K562 (cell line): Measurements from ENCODE around the gene HMGB1. TPM values are rescaled to one million over a fixed set of nuclear protein-coding genes. Genes with fewer than 3 reads are reported as not detected.
"Not testable (repeated sequence)": the region's sequence is repeated elsewhere in the genome, so short reads cannot be mapped to it uniquely, and the experiment has no call there.

Experiments used
- ATAC-seq: fragments of 200-7000 bp; cut with Tn5 transposase; 3 replicates; pipeline ENCODE4 v1.9.1; 2020; ENCODE audit warnings: moderate library complexity
- BruUV-seq: library from RNA; stranded (reverse); fragments of 400-500 nt; replicated peaks from 2 replicates; lab custom pipeline; 2021; lab: Mats Ljungman, UMichigan
- CTCF ChIA-PET: fragments of 300-600 bp; formaldehyde crosslinking; extraction: SDS; loops from one replicate; lab custom pipeline; 2021; ENCODE audit warnings: low intra/inter-chr PET ratio; lab: Yijun Ruan, JAX
- POLR2A ChIA-PET: fragments of 300-600, 350-650 bp; sonication (Branson Sonifier 250); formaldehyde crosslinking; extraction: SDS; loops from one replicate; lab custom pipeline; 2021; ENCODE audit warnings: antibody characterized with exemption, inconsistent platforms; lab: Yijun Ruan, JAX
- DNase-seq, 4 experiments: peaks; one replicate each; pipeline versions ENCODE4 v3.0.0 to v3.0.0-alpha.2; 2011 to 2018; ENCODE audit warnings: low spot score in 3 of 4, mixed read lengths in 3 of 4; ENCODE audit errors: extremely low read depth in 1 of 4
- FAIRE-seq: peaks from 2 replicates; lab custom pipeline; 2011; peaks lifted over from hg19 to GRCh38; lab: Jason Lieb, UNC
- H2AFZ ChIP-seq: 2 replicates; pipeline ENCODE4 v1.6.0; 2011; ENCODE audit warnings: low read depth, low read length, control low read depth, inconsistent platforms
- H3K27ac ChIP-seq: fragments of 200-600 bp; 3 replicates; pipeline ENCODE4 v1.8.0; 2011; ENCODE audit warnings: low read depth, mild to moderate bottlenecking, control low read depth, inconsistent platforms, low read length, moderate library complexity, mixed read lengths; ENCODE audit errors: extremely low read depth
- H3K27me3 ChIP-seq, 2 experiments: fragments of 300-600 bp in 1 of 2; 2 replicates in 1 of 2; 3 replicates in 1 of 2; pipeline versions ENCODE4 v1.6.0 to v1.8.0; 2011; ENCODE audit warnings: inconsistent platforms in 2 of 2, low read length in 2 of 2, mild to moderate bottlenecking in 1 of 2, mixed read lengths in 1 of 2, moderate library complexity in 1 of 2; ENCODE audit not compliant: control insufficient read depth in 2 of 2, insufficient read depth in 2 of 2
- H3K36me3 ChIP-seq: fragments of 300-600 bp; 3 replicates; pipeline ENCODE4 v1.8.0; 2011; ENCODE audit warnings: mild to moderate bottlenecking, low read length, inconsistent platforms; ENCODE audit not compliant: control insufficient read depth, insufficient read depth
- H3K4me1 ChIP-seq, 2 experiments: fragments of 200-600 bp in 1 of 2; replicated peaks in 1 of 2; 2 replicates in 1 of 2; 3 replicates in 1 of 2; pipeline versions ENCODE4 v1.5.1 to v1.8.0; 2011; ENCODE audit warnings: inconsistent platforms in 2 of 2, low read length in 2 of 2, mild to moderate bottlenecking in 1 of 2, mixed read lengths in 1 of 2, moderate library complexity in 1 of 2; ENCODE audit not compliant: control insufficient read depth in 2 of 2, insufficient read depth in 2 of 2
- H3K4me2 ChIP-seq: 2 replicates; pipeline ENCODE4 v1.6.1; 2011; ENCODE audit warnings: low read length, control low read depth, inconsistent platforms, mixed read lengths; ENCODE audit not compliant: insufficient read depth
- H3K4me3 ChIP-seq: fragments of 200-600 bp; sonication (generic), shearing (Covaris generic); 2 replicates; pipeline ENCODE4 v1.5.1; 2016; ENCODE audit warnings: control low read depth, inconsistent platforms
- H3K79me2 ChIP-seq: fragments of 200-600 bp; 3 replicates; pipeline ENCODE4 v1.8.0; 2011; ENCODE audit warnings: low read length, inconsistent platforms; ENCODE audit not compliant: control insufficient read depth, insufficient read depth
- H3K9ac ChIP-seq, 2 experiments: 2 replicates each; pipeline versions ENCODE4 v1.6.0 to v1.6.1; 2011; ENCODE audit warnings: low read depth in 2 of 2, low read length in 2 of 2, control low read depth in 1 of 2, inconsistent platforms in 1 of 2, mild to moderate bottlenecking in 1 of 2, mixed read lengths in 1 of 2; ENCODE audit not compliant: insufficient read depth in 1 of 2
- H3K9me1 ChIP-seq: one replicate; pipeline ENCODE4 v1.6.0; 2011; ENCODE audit warnings: inconsistent platforms, mild to moderate bottlenecking, low read length, moderate library complexity; ENCODE audit not compliant: control insufficient read depth, insufficient read depth
- H3K9me3 ChIP-seq: replicated peaks from 2 replicates; pipeline ENCODE4 v1.5.1; 2011; ENCODE audit warnings: low read depth, low read length, inconsistent platforms; ENCODE audit not compliant: control insufficient read depth, insufficient read depth
- H4K20me1 ChIP-seq: replicated peaks from 2 replicates; pipeline ENCODE4 v1.6.1; 2011; ENCODE audit warnings: low read length, inconsistent platforms, mixed read lengths; ENCODE audit not compliant: control insufficient read depth, insufficient read depth
- DLX4 ChIP-seq: fragments of 250-450 bp; sonication (Bioruptor Pico); IDR thresholded peaks from 2 replicates; pipeline ENCODE4 v1.6.1; 2021; ENCODE audit warnings: mild to moderate bottlenecking
- FOXM1 ChIP-seq, 2 experiments: fragments of 450-650 bp in 1 of 2; sonication (generic) in 1 of 2; formaldehyde crosslinking in 1 of 2; IDR thresholded peaks; 2 replicates each; pipeline versions ENCODE4 v1.6.1 to v1.9.0; 2017 to 2022; ENCODE audit warnings: low read depth in 2 of 2, mild to moderate bottlenecking in 2 of 2, missing genetic modification reagents in 1 of 2, moderate library complexity in 1 of 2
- GABPB1 ChIP-seq: sonication (generic); formaldehyde crosslinking; IDR thresholded peaks from 2 replicates; pipeline ENCODE4 v1.8.0; 2022; ENCODE audit warnings: mild to moderate bottlenecking, missing genetic modification reagents
- RHOXF2B ChIP-seq: fragments of 250-450 bp; sonication (Bioruptor Pico); conservative IDR thresholded peaks from 2 replicates; pipeline ENCODE4 v1.5.1; 2021
- STAG1 ChIP-seq: sonication (generic); formaldehyde crosslinking; IDR thresholded peaks from 2 replicates; pipeline ENCODE4 v1.5.0; 2020; ENCODE audit warnings: missing genetic modification reagents, borderline replicate concordance
- ZBTB9 ChIP-seq: fragments of 450-650 bp; formaldehyde crosslinking; IDR thresholded peaks from 2 replicates; pipeline ENCODE4 v1.4.0; 2020; ENCODE audit warnings: mild to moderate bottlenecking, moderate library complexity
- ZC3H11A ChIP-seq: IDR thresholded peaks from 2 replicates; pipeline ENCODE4 v1.6.1; 2012; ENCODE audit warnings: low read depth, low read length, improper control_type of control experiment
- ZNF143 ChIP-seq: sonication (generic); formaldehyde crosslinking; IDR thresholded peaks from 2 replicates; pipeline ENCODE4 v1.9.0; 2022; ENCODE audit warnings: mild to moderate bottlenecking, missing genetic modification reagents
- ZNF778 ChIP-seq: fragments of 450-650 bp; formaldehyde crosslinking; IDR thresholded peaks from 2 replicates; pipeline ENCODE4 v1.4.0; 2020; ENCODE audit warnings: mild to moderate bottlenecking, moderate library complexity
- WGBS: fragments of 100-300 bp; shearing (Covaris generic); methylation state at CpG from one replicate; pipeline ENCODE4 v1.1.6; 2016; ENCODE audit warnings: low coverage, mixed read lengths; ENCODE audit not compliant: insufficient coverage; ENCODE audit errors: missing lambda C conversion rate; 5-methylcytosine and 5-hydroxymethylcytosine counted together
- in situ Hi-C: fragments of 300-500 bp; cut with MboI; formaldehyde crosslinking; loops from 4 replicates; pipeline ENCODE4 v1.15.0; 2018; ENCODE audit warnings: inconsistent platforms, mixed read lengths
- intact Hi-C: fragments of 100-400 bp; cut with micrococcal nuclease; formaldehyde crosslinking; loops from 2 replicates; pipeline ENCODE4 v1.14.2; 2022
- polyA plus RNA-seq, 8 experiments: library from polyadenylated mRNA; depleted of rRNA in 4 of 8; stranded (reverse) in 5 of 8; unstranded in 3 of 8; fragments of >200 nt; fragmentation: Nextera tagmentation in 2 of 8; fragmentation: Illumina TruSeq in 1 of 8; extraction: Ambion mirVana in 2 of 8; extraction: Trizol in 1 of 8; gene quantifications; 2 replicates each; pipeline versions ENCODE4 v1.2.1 to v1.2.3, GENCODE V29; 2011 to 2014; ENCODE audit warnings: inconsistent platforms in 1 of 8, missing spikeins in 1 of 8
- total RNA-seq, 7 experiments: library from RNA; depleted of rRNA in 6 of 7; stranded (reverse); fragments of >200 nt in 6 of 7; fragmentation: Illumina TruSeq in 2 of 7; extraction: Trizol in 2 of 7; gene quantifications; 2 replicates each; pipeline versions ENCODE4 v1.2.1 to v1.2.3, GENCODE V29; 2011 to 2021; ENCODE audit warnings: low replicate concordance in 1 of 7
- TF ChIP-seq, protein P1 (sequence below): IDR thresholded peaks from 3 replicates; pipeline ENCODE4 v1.6.1; 2011; ENCODE audit warnings: borderline replicate concordance, mild to moderate bottlenecking; ENCODE audit not compliant: insufficient read length, insufficient read depth

Gene HMGB1
- total and polyA plus RNA-seq, 9 of the 15 experiments (the other 6 are each of a cell fraction or from before 2014, with no cell fraction given): 442 to 1,896 (median 933) TPM

GRCh38 chr13:30443491-30443890, 22.2 kb downstream of the HMGB1 start:
- CTCF ChIA-PET: not testable (repeated sequence)

DNA sequence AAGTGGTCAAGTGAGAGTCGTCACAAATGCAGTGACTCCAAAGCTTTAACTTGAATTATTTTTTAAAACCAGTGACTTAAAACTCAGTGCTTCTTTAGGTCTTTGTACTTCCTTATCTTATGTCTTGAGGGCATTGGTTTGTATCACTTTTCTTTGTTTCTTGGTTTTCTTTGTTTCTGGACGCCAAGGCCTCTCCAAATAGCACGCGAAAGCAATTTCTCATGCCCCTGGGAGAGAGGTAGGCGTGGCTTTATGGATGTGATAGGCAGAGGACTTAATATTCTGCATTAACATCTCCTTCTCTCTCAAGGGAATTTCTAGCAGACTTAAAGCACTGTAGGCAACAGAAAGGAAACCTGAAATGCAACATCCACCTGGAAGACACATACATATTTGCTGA, 22.8 kb downstream of the HMGB1 start:
- intact Hi-C loops (no loop called here), in situ Hi-C loops (no loop called here)
- ATAC-seq (no peak), DNase-seq (no peak), FAIRE-seq (no peak)
- no peaks in the 10 kb centered on the region; a peak in 1 of 5 replicates for H3K27me3 ChIP-seq
- H3K9ac ChIP-seq: no peak overlapping the region
- BruUV-seq: no TSS peak
- POLR2A ChIA-PET: interaction anchor here (0.6 to 2.6 kb wide), 3 partner anchors 12 to 502 kb away, joined by 4 to 11 read pairs (median 4); no protein-coding TSS in a partner anchor
- no peaks in the 10 kb centered on the region for H3K79me2 ChIP-seq
- no peaks in the 10 kb centered on the region for H4K20me1 ChIP-seq
- no peak overlapping the region for H3K4me2 ChIP-seq
- H2AFZ ChIP-seq: peak overlapping the region; percentile 59; the same call in 1 of the 2 replicates
- CTCF ChIA-PET: no interaction called here
- H3K4me3 ChIP-seq: no peak overlapping the region
- H3K9me1 ChIP-seq: no peaks in the 10 kb centered on the region
- 8% methylated on average over 5 of the region's 5 CpGs for WGBS
- no peak overlapping the region for H3K27ac ChIP-seq
- H3K36me3 ChIP-seq: no peaks in the 10 kb centered on the region
- peaks cover 0 to 6% of the 10 kb centered on the region in 2 experiments; a peak in 2 of 5 replicates for H3K4me1 ChIP-seq
- no peaks in the 10 kb centered on the region for H3K9me3 ChIP-seq
- TF ChIP-seq DLX4 (CRISPR knock-in tag) (no peak), ZBTB9 (CRISPR knock-in tag) (no peak), RHOXF2B (CRISPR knock-in tag) (no peak), FOXM1 (IDR thresholded peaks at IDR 0.05; ENCODE audit: low read depth) (no peak), FOXM1 (CRISPR knock-in tag; IDR thresholded peaks at IDR 0.05; ENCODE audit: low read depth) (no peak), ZNF778 (CRISPR knock-in tag) (no peak), GABPB1 (CRISPR knock-in tag) (no peak), ZNF143 (CRISPR knock-in tag) (no peak), ZC3H11A (no peak), STAG1 (CRISPR knock-in tag) (no peak)
- TF ChIP-seq, protein P1, sequence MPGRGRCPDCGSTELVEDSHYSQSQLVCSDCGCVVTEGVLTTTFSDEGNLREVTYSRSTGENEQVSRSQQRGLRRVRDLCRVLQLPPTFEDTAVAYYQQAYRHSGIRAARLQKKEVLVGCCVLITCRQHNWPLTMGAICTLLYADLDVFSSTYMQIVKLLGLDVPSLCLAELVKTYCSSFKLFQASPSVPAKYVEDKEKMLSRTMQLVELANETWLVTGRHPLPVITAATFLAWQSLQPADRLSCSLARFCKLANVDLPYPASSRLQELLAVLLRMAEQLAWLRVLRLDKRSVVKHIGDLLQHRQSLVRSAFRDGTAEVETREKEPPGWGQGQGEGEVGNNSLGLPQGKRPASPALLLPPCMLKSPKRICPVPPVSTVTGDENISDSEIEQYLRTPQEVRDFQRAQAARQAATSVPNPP: no peak

More at GRCh38 chr13:30443491-30443890, 22.2 kb downstream of the HMGB1 start:
- H3K27me3 ChIP-seq, ATAC-seq, BruUV-seq, H3K9ac ChIP-seq, FAIRE-seq, in situ Hi-C loops, H3K4me1 ChIP-seq, H3K4me3 ChIP-seq, H3K27ac ChIP-seq, DNase-seq, H3K36me3 ChIP-seq, H3K9me1 ChIP-seq, H2AFZ ChIP-seq, H3K4me2 ChIP-seq, intact Hi-C loops, H3K9me3 ChIP-seq, H3K79me2 ChIP-seq, H4K20me1 ChIP-seq: not testable (repeated sequence)
- POLR2A ChIA-PET: interaction anchor here (0.6 to 2.6 kb wide), 3 partner anchors 12 to 84 kb away, joined by 3 to 11 read pairs (median 4); no protein-coding TSS in a partner anchor
- 17% methylated on average over 3 of the region's 3 CpGs for WGBS
